ENCODE results near the gene GNL1. TPM values are rescaled to one million over a fixed set of nuclear protein-coding genes. Genes with fewer than 3 reads are reported as not detected.
"Not testable (repeated sequence)": the region's sequence is repeated elsewhere in the genome, so short reads cannot be mapped to it uniquely, and the experiment has no call there.

Gene GNL1
- total RNA-seq, 1 donor from 2014 or later = 109 TPM

DNA sequence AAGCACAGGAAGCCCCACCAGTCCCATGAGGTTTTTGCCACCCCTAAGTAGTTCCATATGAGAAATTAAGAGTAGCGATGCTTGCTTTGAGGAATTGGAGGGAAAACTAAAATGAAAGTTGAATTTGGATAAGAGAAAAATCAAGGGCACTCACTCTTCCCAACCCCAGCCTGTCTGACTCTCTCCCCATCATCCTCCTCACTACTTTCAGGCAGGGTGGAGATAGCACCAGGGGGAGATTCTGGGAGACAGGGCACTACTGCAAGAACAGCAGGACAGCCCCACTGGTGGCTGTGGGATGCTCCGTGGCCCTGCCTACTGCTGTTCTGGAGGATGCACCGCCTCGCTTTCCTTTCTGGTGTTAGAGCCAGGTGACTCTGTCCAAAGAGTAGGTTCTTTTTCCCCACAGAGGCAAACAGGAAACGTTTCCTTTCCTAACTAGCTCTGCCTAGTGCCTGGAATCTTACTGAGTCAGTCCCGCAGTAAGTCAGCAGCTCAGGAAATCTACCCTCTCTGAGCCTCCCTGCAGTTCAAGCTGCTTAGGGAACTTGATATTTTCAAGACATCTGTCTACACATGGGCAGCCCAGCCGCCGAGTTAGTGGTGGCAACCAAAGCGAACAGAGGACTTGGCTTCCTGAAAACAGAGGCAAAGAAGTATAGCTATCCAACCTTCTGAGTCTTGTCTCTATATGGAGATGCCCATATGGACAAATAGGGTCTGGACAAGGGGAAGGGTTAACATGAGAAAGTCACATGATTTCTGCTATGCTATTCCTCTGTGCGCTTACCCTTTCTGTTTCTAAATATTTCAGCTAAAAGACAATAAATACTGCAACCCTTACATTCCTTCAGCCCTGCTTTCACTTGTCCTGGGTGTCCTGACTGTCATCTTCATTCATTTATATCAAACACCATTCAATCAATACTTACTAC lies 55.6 kb downstream of the GNL1 start:
- TF ChIP-seq, protein P1, sequence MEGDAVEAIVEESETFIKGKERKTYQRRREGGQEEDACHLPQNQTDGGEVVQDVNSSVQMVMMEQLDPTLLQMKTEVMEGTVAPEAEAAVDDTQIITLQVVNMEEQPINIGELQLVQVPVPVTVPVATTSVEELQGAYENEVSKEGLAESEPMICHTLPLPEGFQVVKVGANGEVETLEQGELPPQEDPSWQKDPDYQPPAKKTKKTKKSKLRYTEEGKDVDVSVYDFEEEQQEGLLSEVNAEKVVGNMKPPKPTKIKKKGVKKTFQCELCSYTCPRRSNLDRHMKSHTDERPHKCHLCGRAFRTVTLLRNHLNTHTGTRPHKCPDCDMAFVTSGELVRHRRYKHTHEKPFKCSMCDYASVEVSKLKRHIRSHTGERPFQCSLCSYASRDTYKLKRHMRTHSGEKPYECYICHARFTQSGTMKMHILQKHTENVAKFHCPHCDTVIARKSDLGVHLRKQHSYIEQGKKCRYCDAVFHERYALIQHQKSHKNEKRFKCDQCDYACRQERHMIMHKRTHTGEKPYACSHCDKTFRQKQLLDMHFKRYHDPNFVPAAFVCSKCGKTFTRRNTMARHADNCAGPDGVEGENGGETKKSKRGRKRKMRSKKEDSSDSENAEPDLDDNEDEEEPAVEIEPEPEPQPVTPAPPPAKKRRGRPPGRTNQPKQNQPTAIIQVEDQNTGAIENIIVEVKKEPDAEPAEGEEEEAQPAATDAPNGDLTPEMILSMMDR (IDR thresholded peaks at IDR 0.05; ENCODE audit: unreplicated experiment) = no peak
- H3K36me3 Mint-ChIP-seq (ENCODE audit: low read depth, unreplicated experiment) = peaks cover 4% of the 10 kb centered on the region
- DNase-seq (ENCODE audit: low spot score) = no peak
- peaks cover 4% of the 10 kb centered on the region for H3K27me3 Mint-ChIP-seq (ENCODE audit: unreplicated experiment)
- peak overlapping the region; percentile 82 for H3K27ac Mint-ChIP-seq (ENCODE audit: unreplicated experiment)
- H3K4me1 Mint-ChIP-seq (ENCODE audit: unreplicated experiment) = peaks cover 20% of the 10 kb centered on the region
- no peaks in the 10 kb centered on the region for H3K9me3 Mint-ChIP-seq (ENCODE audit: unreplicated experiment)
- no peak overlapping the region for H3K4me3 Mint-ChIP-seq (ENCODE audit: unreplicated experiment)

DNA sequence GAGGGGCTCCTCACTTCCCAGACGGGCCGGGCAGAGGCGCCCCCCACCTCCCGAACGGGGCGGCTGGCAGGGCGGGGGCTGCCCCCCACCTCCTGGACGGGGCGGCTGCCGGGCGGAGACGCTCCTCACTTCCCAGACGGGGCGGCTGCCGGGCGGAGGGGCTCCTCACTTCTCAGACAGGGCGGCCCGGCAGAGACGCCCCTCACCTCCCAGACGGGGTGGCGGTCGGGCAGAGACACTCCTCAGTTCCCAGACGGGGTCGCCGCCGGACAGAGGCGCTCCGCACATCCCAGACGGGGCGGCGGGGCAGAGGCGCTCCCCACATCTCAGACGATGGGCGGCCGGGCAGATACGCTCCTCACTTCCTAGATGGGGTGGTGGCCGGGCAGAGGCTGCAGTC lies 57.6 kb downstream of the GNL1 start:
- H3K27ac Mint-ChIP-seq (ENCODE audit: unreplicated experiment); H3K27me3 Mint-ChIP-seq (ENCODE audit: unreplicated experiment); H3K9me3 Mint-ChIP-seq (ENCODE audit: unreplicated experiment); H3K4me3 Mint-ChIP-seq (ENCODE audit: unreplicated experiment); DNase-seq (ENCODE audit: low spot score): not testable (repeated sequence)
- H3K36me3 Mint-ChIP-seq (ENCODE audit: low read depth, unreplicated experiment) = peaks cover 11% of the 10 kb centered on the region
- H3K4me1 Mint-ChIP-seq (ENCODE audit: unreplicated experiment) = peaks cover 30% of the 10 kb centered on the region

DNA sequence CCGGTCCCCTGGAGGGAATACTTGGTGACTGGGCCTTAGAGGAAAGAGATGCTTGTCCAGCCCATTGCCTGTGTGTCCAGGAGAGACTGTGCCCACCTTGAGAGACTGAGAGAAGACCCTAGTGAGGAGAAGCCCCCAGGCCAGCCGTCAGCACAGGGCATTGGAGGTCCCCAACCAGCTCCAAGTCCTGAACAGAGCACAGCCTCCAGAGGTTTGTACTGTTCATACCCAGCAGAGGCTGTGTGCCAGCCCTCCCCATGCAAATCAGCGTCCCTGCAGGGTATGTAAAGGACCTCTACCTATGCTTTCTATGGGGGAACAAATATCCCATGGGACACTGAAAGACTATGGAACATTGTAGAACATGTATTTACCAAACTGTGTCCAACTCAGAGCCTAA lies 58.6 kb downstream of the GNL1 start:
- peaks cover 12% of the 10 kb centered on the region for H3K36me3 Mint-ChIP-seq (ENCODE audit: low read depth, unreplicated experiment)

DNA sequence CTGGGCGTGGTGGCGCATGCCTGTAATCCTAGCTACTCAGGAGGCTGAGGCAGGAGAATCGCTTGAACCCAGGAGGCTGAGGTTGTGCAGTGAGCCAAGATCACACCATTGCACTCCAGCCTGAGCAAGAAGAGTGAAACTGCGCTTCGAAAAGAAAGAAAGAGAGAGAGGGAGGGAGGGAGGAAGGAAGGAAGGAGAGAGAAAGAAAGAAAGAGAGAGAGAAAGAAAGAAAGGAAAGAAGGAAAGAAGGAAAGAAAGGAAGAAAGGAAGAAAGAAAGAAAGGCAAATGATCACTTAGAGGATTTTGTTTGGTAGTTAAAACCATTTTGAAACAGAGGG lies 59.1 kb downstream of the GNL1 start:
- H3K4me3 Mint-ChIP-seq (ENCODE audit: unreplicated experiment); H3K27ac Mint-ChIP-seq (ENCODE audit: unreplicated experiment); H3K9me3 Mint-ChIP-seq (ENCODE audit: unreplicated experiment); DNase-seq (ENCODE audit: low spot score); H3K27me3 Mint-ChIP-seq (ENCODE audit: unreplicated experiment): not testable (repeated sequence)
- peaks cover 16% of the 10 kb centered on the region for H3K36me3 Mint-ChIP-seq (ENCODE audit: low read depth, unreplicated experiment)
- H3K4me1 Mint-ChIP-seq (ENCODE audit: unreplicated experiment) = peaks cover 35% of the 10 kb centered on the region

More for the DNA sequence above, 58.6 kb downstream of the GNL1 start:
- no peak for DNase-seq (ENCODE audit: low spot score)
- Mint-ChIP-seq H3K27me3 (ENCODE audit: unreplicated experiment) (peaks cover 4% of the 10 kb centered on the region), H3K4me3 (ENCODE audit: unreplicated experiment) (no peak overlapping the region), H3K4me1 (ENCODE audit: unreplicated experiment) (peaks cover 30% of the 10 kb centered on the region), H3K27ac (ENCODE audit: unreplicated experiment) (no peak overlapping the region), H3K9me3 (ENCODE audit: unreplicated experiment) (no peaks in the 10 kb centered on the region)
- TF ChIP-seq, protein P1 (IDR thresholded peaks at IDR 0.05; ENCODE audit: unreplicated experiment) = no peak

DNA sequence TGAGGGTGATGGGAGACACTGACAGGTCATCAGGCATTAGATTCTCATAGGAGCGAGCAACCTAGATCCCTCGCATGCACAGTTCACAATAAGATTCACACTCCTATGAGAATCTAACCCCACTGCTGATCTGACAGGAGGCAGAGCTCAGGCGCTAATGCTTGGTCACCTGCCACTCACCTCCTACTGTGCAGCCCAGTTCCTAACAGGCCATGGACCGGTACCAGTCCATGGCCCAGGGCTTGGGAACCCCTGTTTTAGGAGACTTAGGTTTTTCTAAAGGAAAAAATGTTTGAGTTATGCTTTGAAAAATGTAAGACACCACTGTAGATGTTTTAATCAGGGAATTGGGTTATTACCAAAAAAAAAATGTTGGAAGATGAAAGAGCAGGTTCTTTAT lies 60.3 kb downstream of the GNL1 start:
- Mint-ChIP-seq H3K4me3 (ENCODE audit: unreplicated experiment) (no peak overlapping the region), H3K9me3 (ENCODE audit: unreplicated experiment) (no peaks in the 10 kb centered on the region), H3K27me3 (ENCODE audit: unreplicated experiment) (peaks cover 13% of the 10 kb centered on the region), H3K36me3 (ENCODE audit: low read depth, unreplicated experiment) (peaks cover 27% of the 10 kb centered on the region), H3K27ac (ENCODE audit: unreplicated experiment) (peak overlapping the region; percentile 16), H3K4me1 (ENCODE audit: unreplicated experiment) (peaks cover 44% of the 10 kb centered on the region)
- TF ChIP-seq, protein P1 (IDR thresholded peaks at IDR 0.05; ENCODE audit: unreplicated experiment) = no peak
- DNase-seq (ENCODE audit: low spot score) = no peak

DNA sequence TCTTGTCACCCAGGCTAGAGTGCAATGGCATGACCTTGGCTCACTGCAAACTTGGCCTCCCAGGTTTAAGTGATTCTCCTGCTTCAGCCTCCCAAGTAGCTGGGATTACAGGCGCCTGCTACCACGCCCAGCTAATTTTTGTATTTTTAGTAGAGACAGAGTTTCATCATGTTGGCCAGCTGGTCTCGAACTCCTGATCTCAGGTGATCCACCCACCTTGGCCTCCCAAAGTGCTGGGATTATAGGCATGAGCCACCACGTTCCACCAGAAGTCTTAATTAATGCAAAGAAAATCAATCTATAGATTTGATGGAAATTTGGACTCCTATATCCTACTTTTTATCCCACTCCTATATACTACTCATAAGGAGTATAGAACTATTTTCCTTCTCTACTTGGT lies 61.2 kb downstream of the GNL1 start:
- DNase-seq (ENCODE audit: low spot score); H3K27ac Mint-ChIP-seq (ENCODE audit: unreplicated experiment); H3K9me3 Mint-ChIP-seq (ENCODE audit: unreplicated experiment); H3K4me3 Mint-ChIP-seq (ENCODE audit: unreplicated experiment): not testable (repeated sequence)
- H3K4me1 Mint-ChIP-seq (ENCODE audit: unreplicated experiment) = peaks cover 44% of the 10 kb centered on the region
- H3K27me3 Mint-ChIP-seq (ENCODE audit: unreplicated experiment) = peaks cover 13% of the 10 kb centered on the region
- H3K36me3 Mint-ChIP-seq (ENCODE audit: low read depth, unreplicated experiment) = peaks cover 36% of the 10 kb centered on the region
